ENCODE measurements around the gene NSL1.
A peak's percentile ranks its signal among the peaks of the same experiment; 100 is the strongest.
"Not testable (repeated sequence)": the region's sequence is repeated elsewhere in the genome, so short reads cannot be mapped to it uniquely, and the experiment has no call there.

NSL1 gene

GRCh38 chr1:212782422-212783154 is 9.0 kb downstream of the NSL1 start:
- peak; percentile 16 for DNase-seq

GRCh38 chr1:212781225-212781624 is 10.4 kb downstream of the NSL1 start:
- DNase-seq = no peak

- no peak for DNase-seq
Measured at GRCh38 chr1:212780759-212781158, 10.8 kb downstream of the NSL1 start.

- not testable (repeated sequence) for DNase-seq
Measured at GRCh38 chr1:212779086-212779485, 12.5 kb downstream of the NSL1 start.

- no peak for DNase-seq
Measured at GRCh38 chr1:212777151-212777550, 14.4 kb downstream of the NSL1 start.

GRCh38 chr1:212775241-212775640 is 16.3 kb downstream of the NSL1 start:
- DNase-seq = no peak

- no peak for DNase-seq
Measured at GRCh38 chr1:212774584-212774983, 17.0 kb downstream of the NSL1 start.

GRCh38 chr1:212773011-212773410 is 18.6 kb downstream of the NSL1 start:
- no peak for DNase-seq

- DNase-seq = no peak
Measured at GRCh38 chr1:212771341-212771740, 20.2 kb downstream of the NSL1 start.

GRCh38 chr1:212769459-212770167 is 22.0 kb downstream of the NSL1 start:
- no peak for DNase-seq

GRCh38 chr1:212766825-212767224 is 24.8 kb downstream of the NSL1 start:
- not testable (repeated sequence) for DNase-seq

GRCh38 chr1:212764718-212765281 is 26.8 kb downstream of the NSL1 start:
- not testable (repeated sequence) for DNase-seq

- no peak for DNase-seq
Measured at GRCh38 chr1:212762839-212763238, 28.7 kb downstream of the NSL1 start.

GRCh38 chr1:212762234-212762633 is 29.3 kb downstream of the NSL1 start:
- DNase-seq = no peak

GRCh38 chr1:212760126-212760823 is 31.3 kb downstream of the NSL1 start:
- DNase-seq = no peak

GRCh38 chr1:212759683-212760082 is 31.9 kb downstream of the NSL1 start:
- no peak for DNase-seq

- DNase-seq = no peak
Measured at GRCh38 chr1:212754680-212755079, 36.9 kb downstream of the NSL1 start.

GRCh38 chr1:212754193-212754592 is 37.4 kb downstream of the NSL1 start:
- no peak for DNase-seq

GRCh38 chr1:212753749-212754148 is 37.8 kb downstream of the NSL1 start:
- no peak for DNase-seq

GRCh38 chr1:212752934-212753497 is 38.6 kb downstream of the NSL1 start:
- DNase-seq = no peak

- no peak for DNase-seq
Measured at GRCh38 chr1:212752252-212752933, 39.2 kb downstream of the NSL1 start.

- peak; percentile 55 for DNase-seq
Measured at GRCh38 chr1:212749821-212750535, 41.6 kb downstream of the NSL1 start.

All from NCI-H1092 treated with DMSO at 0.1 percent for 48 hours (cell line).